Lower leg skin (tissue), 4 donors: ENCODE results near the gene ARHGEF4. TPM values are rescaled to one million over a fixed set of nuclear protein-coding genes. Genes with fewer than 3 reads are reported as not detected.

Experiments
- DNase-seq, 2 donors: peaks; one replicate each; pipeline ENCODE4 v3.0.0-alpha.2; 2019; ENCODE audit warnings: low spot score in 2 of 2
- H3K4me3 ChIP-seq: fragments of 200-600 bp; sonication (generic); 2 replicates; pipeline ENCODE4 v1.5.1; 2017; ENCODE audit warnings: mild to moderate bottlenecking, low read depth; ENCODE audit not compliant: poor library complexity, severe bottlenecking
- POLR2A ChIP-seq, 2 donors: fragments of 450-650 bp; IDR thresholded peaks; one replicate each; pipeline ENCODE4 v1.6.1; 2016 to 2017; ENCODE audit warnings: antibody characterized with exemption in 2 of 2, mild to moderate bottlenecking in 1 of 2, moderate library complexity in 1 of 2
- WGBS, 2 donors: methylation state at CpG; one replicate each; pipeline ENCODE4 v1.1.5; 2018; 5-methylcytosine and 5-hydroxymethylcytosine counted together
- intact Hi-C: fragments of 100-400 bp; cut with DNase I; formaldehyde crosslinking; loops from one replicate; pipeline ENCODE4 v1.15.0; 2023; ENCODE audit warnings: low total_unique reads
- total RNA-seq, 4 donors: library from RNA; depleted of rRNA; stranded (reverse); fragments of >200 nt; gene quantifications; one replicate each; pipeline ENCODE4 v1.1.0, GENCODE V29; 2016
- TF ChIP-seq, protein P1 (sequence below), 3 donors: fragments of 450-650 bp; IDR thresholded peaks; one replicate each; pipeline ENCODE4 v1.5.1; 2016; ENCODE audit warnings: antibody characterized with exemption in 3 of 3, mild to moderate bottlenecking in 3 of 3, moderate library complexity in 2 of 3

ARHGEF4 gene
- total RNA-seq, 4 donors from 2014 or later, result 106 to 220 (median 120) TPM

GRCh38 chr2:131037398-131038257, 200.9 kb downstream of the ARHGEF4 start:
- no peak overlapping the region for H3K4me3 ChIP-seq
- WGBS, 2 donors, result 56 to 66% methylated on average over 5 to 6 of the region's 6 CpGs
- no peak for TF ChIP-seq POLR2A (IDR thresholded peaks at IDR 0.05)
- TF ChIP-seq, protein P1, sequence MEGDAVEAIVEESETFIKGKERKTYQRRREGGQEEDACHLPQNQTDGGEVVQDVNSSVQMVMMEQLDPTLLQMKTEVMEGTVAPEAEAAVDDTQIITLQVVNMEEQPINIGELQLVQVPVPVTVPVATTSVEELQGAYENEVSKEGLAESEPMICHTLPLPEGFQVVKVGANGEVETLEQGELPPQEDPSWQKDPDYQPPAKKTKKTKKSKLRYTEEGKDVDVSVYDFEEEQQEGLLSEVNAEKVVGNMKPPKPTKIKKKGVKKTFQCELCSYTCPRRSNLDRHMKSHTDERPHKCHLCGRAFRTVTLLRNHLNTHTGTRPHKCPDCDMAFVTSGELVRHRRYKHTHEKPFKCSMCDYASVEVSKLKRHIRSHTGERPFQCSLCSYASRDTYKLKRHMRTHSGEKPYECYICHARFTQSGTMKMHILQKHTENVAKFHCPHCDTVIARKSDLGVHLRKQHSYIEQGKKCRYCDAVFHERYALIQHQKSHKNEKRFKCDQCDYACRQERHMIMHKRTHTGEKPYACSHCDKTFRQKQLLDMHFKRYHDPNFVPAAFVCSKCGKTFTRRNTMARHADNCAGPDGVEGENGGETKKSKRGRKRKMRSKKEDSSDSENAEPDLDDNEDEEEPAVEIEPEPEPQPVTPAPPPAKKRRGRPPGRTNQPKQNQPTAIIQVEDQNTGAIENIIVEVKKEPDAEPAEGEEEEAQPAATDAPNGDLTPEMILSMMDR (IDR thresholded peaks at IDR 0.05), result no peak
- DNase-seq, result peak in 1 of 2 donors; percentile 79
- intact Hi-C loops, result no loop called here

GRCh38 chr2:131038258-131039100, 201.8 kb downstream of the ARHGEF4 start:
- intact Hi-C loops, result no loop called here
- no peak overlapping the region for H3K4me3 ChIP-seq
- TF ChIP-seq, protein P1 (IDR thresholded peaks at IDR 0.05), result no peak
- no peak for TF ChIP-seq POLR2A (IDR thresholded peaks at IDR 0.05)
- 87 to 91% methylated on average over 16 to 17 of the region's 17 CpGs for WGBS, 2 donors
- DNase-seq, result peak; percentile 12 to 68

DNA sequence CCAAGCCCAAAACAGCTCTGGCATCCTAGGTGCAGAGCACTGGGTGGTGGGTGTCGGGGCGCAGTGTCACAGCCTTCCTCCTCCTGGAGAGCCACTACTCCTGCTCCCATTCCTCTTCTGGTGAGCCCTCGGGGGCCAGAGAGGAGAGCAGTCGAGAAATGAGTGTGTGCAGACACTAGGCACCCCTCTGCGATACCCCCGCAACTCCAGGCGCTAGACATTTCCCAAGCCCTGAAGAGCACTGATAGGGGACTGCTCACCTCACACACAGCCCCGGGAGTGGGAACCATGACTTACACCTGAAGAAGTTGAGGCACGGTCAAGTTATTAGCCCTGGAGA, 202.4 kb downstream of the ARHGEF4 start:
- intact Hi-C loops, result no loop called here
- peak; percentile 11 to 64 for DNase-seq
- TF ChIP-seq, protein P1 (IDR thresholded peaks at IDR 0.05), result no peak
- no peak for TF ChIP-seq POLR2A (IDR thresholded peaks at IDR 0.05)
- 94 to 99% methylated on average over 9 of the region's 9 CpGs for WGBS, 2 donors
- no peak overlapping the region for H3K4me3 ChIP-seq

- intact Hi-C loops, result no loop called here
- TF ChIP-seq POLR2A (IDR thresholded peaks at IDR 0.05), result no peak
- no peak overlapping the region for H3K4me3 ChIP-seq
- DNase-seq, result peak; percentile 11 to 70
- WGBS, 2 donors, result 69 to 85% methylated on average over 4 to 23 of the region's 23 CpGs
Observed at GRCh38 chr2:131039535-131039907, 202.8 kb downstream of the ARHGEF4 start.

DNA sequence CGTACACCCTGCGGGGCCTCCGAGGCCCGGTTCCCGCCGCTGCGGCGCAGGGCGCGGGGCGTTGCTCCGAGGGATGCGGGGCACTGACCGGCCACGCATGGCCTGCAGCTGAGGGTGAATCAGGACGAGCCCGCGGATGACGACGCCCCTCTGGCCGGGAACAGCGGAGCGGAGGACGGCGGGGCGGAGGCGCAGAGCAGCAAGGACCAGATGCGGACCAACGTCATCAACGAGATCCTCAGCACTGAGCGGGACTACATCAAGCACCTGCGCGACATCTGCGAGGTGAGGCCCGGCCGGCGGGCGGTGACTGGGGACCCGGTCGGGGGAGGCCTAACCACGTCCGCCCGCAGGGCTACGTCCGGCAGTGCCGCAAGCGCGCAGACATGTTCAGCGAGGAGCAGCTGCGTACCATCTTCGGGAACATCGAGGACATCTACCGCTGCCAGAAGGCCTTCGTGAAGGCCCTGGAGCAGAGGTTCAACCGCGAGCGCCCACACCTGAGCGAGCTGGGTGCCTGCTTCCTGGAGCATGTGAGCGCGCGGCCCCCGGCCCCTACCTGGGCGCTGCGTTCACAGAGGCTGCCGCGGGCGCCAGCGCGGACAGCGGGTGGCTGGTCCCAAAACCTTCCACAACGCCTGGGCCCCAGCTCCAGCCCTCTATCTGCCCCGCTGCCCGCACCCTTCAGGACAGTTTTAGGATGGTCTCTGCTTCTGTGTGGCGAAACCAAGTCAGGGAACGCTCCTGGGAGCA, 203.4 kb downstream of the ARHGEF4 start:
- WGBS, 2 donors, result 70 to 77% methylated on average over 30 to 72 of the region's 75 CpGs
- DNase-seq, result peak; percentile 8 to 82
- no peak for TF ChIP-seq POLR2A (IDR thresholded peaks at IDR 0.05)
- TF ChIP-seq, protein P1 (IDR thresholded peaks at IDR 0.05), result no peak
- intact Hi-C loops, result no loop called here
- H3K4me3 ChIP-seq, result no peak overlapping the region
